Measurements from ENCODE around the gene GDF7.

DNA sequence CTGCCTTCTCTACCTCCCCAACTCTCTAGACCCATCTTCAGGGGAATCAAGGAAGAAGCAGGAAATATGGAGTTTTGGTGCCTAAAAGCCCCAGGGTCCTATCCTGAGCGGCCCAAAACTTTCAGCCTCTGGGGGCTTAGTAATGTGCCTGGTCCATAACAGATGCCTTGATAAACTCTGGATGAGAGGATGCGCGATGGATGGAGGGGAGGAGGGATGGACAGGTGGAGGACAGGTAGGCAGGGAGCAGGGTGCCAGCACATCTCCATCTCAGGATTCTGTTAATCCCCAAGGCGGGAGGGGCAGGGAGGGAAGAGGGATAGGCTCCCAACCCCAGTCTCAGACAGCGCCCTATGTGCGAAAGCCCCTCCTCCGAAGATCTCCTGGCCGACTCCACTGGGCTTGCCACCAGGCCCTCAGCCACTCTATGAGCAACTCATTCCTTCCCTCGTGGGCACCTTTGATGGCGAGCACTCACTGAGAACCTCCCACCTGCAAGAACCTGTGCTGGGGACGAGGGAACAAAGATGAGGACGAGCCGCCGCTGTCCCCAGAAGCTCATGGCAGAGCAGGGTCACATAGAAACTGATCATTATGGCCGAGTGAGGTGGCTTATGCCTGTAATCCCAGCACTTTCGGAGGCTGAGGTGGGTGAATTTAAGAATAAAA is 39.1 kb upstream of the GDF7 start:
- TF ChIP-seq, protein P1, sequence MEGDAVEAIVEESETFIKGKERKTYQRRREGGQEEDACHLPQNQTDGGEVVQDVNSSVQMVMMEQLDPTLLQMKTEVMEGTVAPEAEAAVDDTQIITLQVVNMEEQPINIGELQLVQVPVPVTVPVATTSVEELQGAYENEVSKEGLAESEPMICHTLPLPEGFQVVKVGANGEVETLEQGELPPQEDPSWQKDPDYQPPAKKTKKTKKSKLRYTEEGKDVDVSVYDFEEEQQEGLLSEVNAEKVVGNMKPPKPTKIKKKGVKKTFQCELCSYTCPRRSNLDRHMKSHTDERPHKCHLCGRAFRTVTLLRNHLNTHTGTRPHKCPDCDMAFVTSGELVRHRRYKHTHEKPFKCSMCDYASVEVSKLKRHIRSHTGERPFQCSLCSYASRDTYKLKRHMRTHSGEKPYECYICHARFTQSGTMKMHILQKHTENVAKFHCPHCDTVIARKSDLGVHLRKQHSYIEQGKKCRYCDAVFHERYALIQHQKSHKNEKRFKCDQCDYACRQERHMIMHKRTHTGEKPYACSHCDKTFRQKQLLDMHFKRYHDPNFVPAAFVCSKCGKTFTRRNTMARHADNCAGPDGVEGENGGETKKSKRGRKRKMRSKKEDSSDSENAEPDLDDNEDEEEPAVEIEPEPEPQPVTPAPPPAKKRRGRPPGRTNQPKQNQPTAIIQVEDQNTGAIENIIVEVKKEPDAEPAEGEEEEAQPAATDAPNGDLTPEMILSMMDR (IDR thresholded peaks at IDR 0.05), result no peak
- TF ChIP-seq POLR2A (IDR thresholded peaks at IDR 0.05) (no peak), POLR2AphosphoS5 (IDR thresholded peaks at IDR 0.05) (no peak)

All from upper lobe of left lung (tissue), 4 donors.